Prostate gland (tissue), 2 donors: ENCODE results near the gene MYZAP. TPM values are rescaled to one million over a fixed set of nuclear protein-coding genes. Genes with fewer than 3 reads are reported as not detected.

Experiments
- DNase-seq: peaks from one replicate; pipeline ENCODE4 v3.0.0-alpha.2; 2019; ENCODE audit warnings: low spot score
- H3K27ac ChIP-seq, 2 donors: fragments of 200-600 bp; sonication (generic); 2 replicates each; pipeline ENCODE4 v1.5.1; 2017 to 2019
- H3K27me3 ChIP-seq: fragments of 200-600 bp; sonication (generic); replicated peaks from 2 replicates; pipeline ENCODE4 v1.5.1; 2019; ENCODE audit not compliant: insufficient read depth
- H3K36me3 ChIP-seq, 2 donors: fragments of 200-600 bp; sonication (generic); 1 replicate in 1 of 2; 2 replicates in 1 of 2; pipeline versions ENCODE4 v1.5.1 to v1.8.1; 2017 to 2019
- H3K4me1 ChIP-seq: fragments of 200-600 bp; sonication (generic); replicated peaks from 2 replicates; pipeline ENCODE4 v1.5.1; 2019
- H3K4me3 ChIP-seq, 2 donors: fragments of 200-600 bp; sonication (generic); 2 replicates each; pipeline ENCODE4 v1.5.1; 2017 to 2019
- H3K9me3 ChIP-seq: fragments of 200-600 bp; sonication (generic); 2 replicates; pipeline ENCODE4 v1.5.1; 2017
- POLR2A ChIP-seq: fragments of 450-650 bp; IDR thresholded peaks from one replicate; pipeline ENCODE4 v1.6.1; 2016; ENCODE audit warnings: antibody characterized with exemption, mild to moderate bottlenecking
- POLR2AphosphoS5 ChIP-seq: sonication (generic); formaldehyde crosslinking; IDR thresholded peaks from one replicate; pipeline ENCODE4 v1.6.1; 2017; ENCODE audit warnings: antibody characterized with exemption
- WGBS: methylation state at CpG from one replicate; pipeline ENCODE4 v1.1.5; 2018; 5-methylcytosine and 5-hydroxymethylcytosine counted together
- intact Hi-C: fragments of 100-400 bp; cut with DNase I; formaldehyde crosslinking; loops from one replicate; pipeline ENCODE4 v1.14.2; 2022
- total RNA-seq, 2 donors: library from RNA; depleted of rRNA; stranded (reverse); fragments of >200 nt; gene quantifications; one replicate each; pipeline ENCODE4 v1.1.0, GENCODE V29; 2016
- TF ChIP-seq, protein P1 (sequence below), 4 experiments: fragments of 200-600 bp in 2 of 4; fragments of 450-650 bp in 2 of 4; sonication (generic) in 2 of 4; IDR thresholded peaks; 1 replicate in 3 of 4; 2 replicates in 1 of 4; pipeline ENCODE4 v1.5.1; 2016 to 2019; ENCODE audit warnings: antibody characterized with exemption in 4 of 4, mild to moderate bottlenecking in 2 of 4, moderate library complexity in 2 of 4

The MYZAP gene
- total RNA-seq, 2 donors from 2014 or later: 14.9 to 25.1 TPM

DNA sequence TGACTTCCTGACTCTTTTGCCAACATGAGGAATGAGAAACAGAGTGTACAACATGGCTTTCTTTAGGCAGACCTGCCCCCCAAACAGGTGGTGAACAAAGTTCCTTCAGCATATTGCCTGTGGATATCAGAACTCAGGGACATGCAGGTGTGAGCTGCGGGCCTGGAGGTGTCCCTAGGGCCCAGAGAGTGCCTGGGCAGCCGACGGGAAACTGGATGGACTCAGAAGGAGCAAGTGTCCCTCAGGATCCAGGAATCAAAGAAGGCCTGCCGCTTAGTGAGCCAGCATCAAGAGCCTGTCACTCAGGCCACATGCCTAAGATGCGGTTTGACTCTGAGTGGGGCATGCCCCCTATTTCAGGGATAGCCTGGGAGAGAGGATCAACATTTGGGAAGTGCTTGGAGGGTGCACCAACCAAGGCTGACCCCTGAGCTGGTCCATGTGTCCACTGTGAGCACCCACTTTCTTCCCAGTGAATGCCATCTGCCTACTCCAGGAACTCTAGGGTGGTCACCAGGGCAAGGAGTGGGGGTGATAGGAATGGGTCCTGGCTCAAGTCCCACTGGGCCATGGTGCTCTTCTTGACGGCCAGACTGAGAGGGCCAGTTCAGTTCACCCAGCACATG, 98.8 kb downstream of the MYZAP start:
- Histone ChIP-seq H3K4me1 (no peaks in the 10 kb centered on the region), H3K36me3 (no peaks in the 10 kb centered on the region), H3K27me3 (no peaks in the 10 kb centered on the region), H3K27ac (no peak overlapping the region), H3K9me3 (no peaks in the 10 kb centered on the region), H3K4me3 (no peak overlapping the region)
- 95% methylated on average over 6 of the region's 6 CpGs for WGBS
- TF ChIP-seq POLR2A (no peak), POLR2AphosphoS5 (no peak)
- TF ChIP-seq, protein P1, sequence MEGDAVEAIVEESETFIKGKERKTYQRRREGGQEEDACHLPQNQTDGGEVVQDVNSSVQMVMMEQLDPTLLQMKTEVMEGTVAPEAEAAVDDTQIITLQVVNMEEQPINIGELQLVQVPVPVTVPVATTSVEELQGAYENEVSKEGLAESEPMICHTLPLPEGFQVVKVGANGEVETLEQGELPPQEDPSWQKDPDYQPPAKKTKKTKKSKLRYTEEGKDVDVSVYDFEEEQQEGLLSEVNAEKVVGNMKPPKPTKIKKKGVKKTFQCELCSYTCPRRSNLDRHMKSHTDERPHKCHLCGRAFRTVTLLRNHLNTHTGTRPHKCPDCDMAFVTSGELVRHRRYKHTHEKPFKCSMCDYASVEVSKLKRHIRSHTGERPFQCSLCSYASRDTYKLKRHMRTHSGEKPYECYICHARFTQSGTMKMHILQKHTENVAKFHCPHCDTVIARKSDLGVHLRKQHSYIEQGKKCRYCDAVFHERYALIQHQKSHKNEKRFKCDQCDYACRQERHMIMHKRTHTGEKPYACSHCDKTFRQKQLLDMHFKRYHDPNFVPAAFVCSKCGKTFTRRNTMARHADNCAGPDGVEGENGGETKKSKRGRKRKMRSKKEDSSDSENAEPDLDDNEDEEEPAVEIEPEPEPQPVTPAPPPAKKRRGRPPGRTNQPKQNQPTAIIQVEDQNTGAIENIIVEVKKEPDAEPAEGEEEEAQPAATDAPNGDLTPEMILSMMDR (IDR thresholded peaks at IDR 0.05): no peak
- intact Hi-C loops: no loop called here
- peak; percentile 3 for DNase-seq

DNA sequence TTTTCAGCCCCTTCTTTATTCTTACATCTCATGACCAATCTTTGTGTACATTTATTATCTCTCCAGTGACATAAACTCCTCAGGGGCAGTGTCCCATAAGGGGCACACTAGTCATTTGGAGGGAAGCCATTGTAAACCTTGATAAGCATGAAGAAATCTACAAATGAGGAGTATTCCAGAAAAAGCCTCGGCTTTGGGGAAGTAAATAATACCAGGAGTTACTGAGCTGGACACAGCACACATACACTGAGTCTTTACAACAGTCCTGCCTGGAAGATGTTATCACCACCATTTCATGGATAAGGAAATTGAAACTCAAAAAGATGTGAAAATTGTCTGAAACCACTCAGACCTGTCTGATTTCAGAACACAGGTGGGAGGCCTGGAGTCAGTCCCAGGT, 99.4 kb downstream of the MYZAP start:
- H3K36me3 ChIP-seq: no peaks in the 10 kb centered on the region
- no peaks in the 10 kb centered on the region for H3K9me3 ChIP-seq
- H3K27me3 ChIP-seq: no peaks in the 10 kb centered on the region
- TF ChIP-seq, protein P1 (IDR thresholded peaks at IDR 0.05): no peak
- TF ChIP-seq POLR2AphosphoS5: no peak
- TF ChIP-seq POLR2A: no peak
- no peaks in the 10 kb centered on the region for H3K4me1 ChIP-seq
- H3K4me3 ChIP-seq: no peak overlapping the region
- WGBS: 14% methylated on average over 1 of the region's 1 CpG
- no peak overlapping the region for H3K27ac ChIP-seq
- DNase-seq: peak; percentile 2
- intact Hi-C loops: no loop called here

DNA sequence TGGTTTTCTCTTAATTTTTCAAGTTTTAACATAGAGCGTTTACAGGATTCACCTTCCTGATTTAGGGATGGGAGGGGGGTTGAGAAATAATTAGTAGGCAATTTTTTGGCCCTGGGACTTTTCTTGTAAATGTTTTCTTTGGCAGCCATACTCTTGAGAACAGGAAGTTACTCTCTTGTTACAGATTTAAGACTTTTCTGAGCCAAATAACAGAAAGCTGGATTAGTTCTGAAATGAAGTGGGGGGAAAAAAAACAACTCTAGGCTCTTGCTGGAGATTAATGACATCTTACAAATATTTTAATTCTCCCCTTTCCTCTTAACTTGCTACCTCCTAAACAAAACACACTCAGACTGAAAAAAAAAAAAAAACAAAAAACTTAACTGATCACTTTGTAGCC, 101.0 kb downstream of the MYZAP start:
- intact Hi-C loops: no loop called here
- TF ChIP-seq POLR2A (no peak), POLR2AphosphoS5 (peak; percentile 48)
- Histone ChIP-seq H3K9me3 (no peaks in the 10 kb centered on the region), H3K4me3 (no peak overlapping the region), H3K27me3 (no peaks in the 10 kb centered on the region), H3K36me3 (no peaks in the 10 kb centered on the region), H3K4me1 (no peaks in the 10 kb centered on the region), H3K27ac (peak overlapping the region in 1 of 2 donors; percentile 7)
- 10% methylated on average over 1 of the region's 1 CpG for WGBS
- peak; percentile 6 for DNase-seq

DNA sequence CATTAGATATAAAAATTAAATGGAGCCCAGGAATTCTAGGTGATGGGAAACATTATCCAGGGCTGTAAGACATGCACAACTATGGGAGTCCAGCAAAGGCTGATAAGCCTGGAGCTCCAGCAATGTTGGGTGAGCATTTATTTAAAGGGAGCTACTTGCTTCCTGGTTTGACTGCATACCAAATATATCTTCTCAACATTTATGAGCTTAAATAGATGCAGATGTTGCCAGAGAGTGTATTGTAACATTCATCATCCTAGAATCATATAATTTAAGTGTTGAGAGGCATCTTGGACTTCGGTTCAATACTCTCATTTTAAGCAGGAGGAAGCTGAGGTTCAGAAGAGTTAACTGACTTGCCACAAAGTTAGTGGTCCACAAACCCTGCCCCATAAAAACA, 102.6 kb downstream of the MYZAP start:
- Histone ChIP-seq H3K4me3 (no peak overlapping the region), H3K27ac (no peak overlapping the region), H3K36me3 (no peaks in the 10 kb centered on the region), H3K27me3 (no peaks in the 10 kb centered on the region), H3K4me1 (no peaks in the 10 kb centered on the region), H3K9me3 (no peaks in the 10 kb centered on the region)
- intact Hi-C loops: no loop called here
- no peak for DNase-seq
- WGBS: 26% methylated on average over 1 of the region's 1 CpG
- TF ChIP-seq POLR2AphosphoS5: peak; percentile 5
- TF ChIP-seq, protein P1 (IDR thresholded peaks at IDR 0.05): no peak
- TF ChIP-seq POLR2A: no peak

DNA sequence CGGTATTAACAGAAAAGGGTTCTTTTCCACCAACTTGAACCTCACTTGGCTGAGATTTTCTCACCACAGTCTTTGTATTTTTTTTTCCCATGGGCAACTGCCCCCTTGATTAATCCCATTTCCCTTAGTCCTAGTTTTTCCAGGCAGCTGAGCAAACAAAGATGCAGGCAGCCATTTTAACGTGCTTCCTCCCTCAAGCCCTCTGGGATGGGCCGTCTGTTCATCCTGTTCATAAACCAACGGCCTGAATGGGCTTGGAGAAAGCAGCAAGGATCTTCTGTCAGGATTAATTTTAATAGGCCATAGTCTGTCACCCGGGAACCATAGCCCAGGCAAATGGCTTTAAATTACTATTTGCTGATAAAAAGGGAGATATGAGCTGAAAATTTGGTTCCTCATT, 104.4 kb downstream of the MYZAP start:
- no peaks in the 10 kb centered on the region for H3K4me1 ChIP-seq
- H3K9me3 ChIP-seq: no peaks in the 10 kb centered on the region
- no peaks in the 10 kb centered on the region for H3K36me3 ChIP-seq
- intact Hi-C loops: no loop called here
- H3K27me3 ChIP-seq: no peaks in the 10 kb centered on the region
- no peak overlapping the region for H3K27ac ChIP-seq
- no peak for TF ChIP-seq POLR2AphosphoS5
- no peak for TF ChIP-seq POLR2A
- TF ChIP-seq, protein P1 (IDR thresholded peaks at IDR 0.05): no peak
- WGBS: 36% methylated on average over 5 of the region's 5 CpGs
- H3K4me3 ChIP-seq: no peak overlapping the region
- DNase-seq: no peak
